H1 (cell line): ENCODE measurements around the gene NID1. TPM values are rescaled to one million over a fixed set of nuclear protein-coding genes. Genes with fewer than 3 reads are reported as not detected.

Experiments
- CTCF ChIA-PET: fragments of 300-600 bp; sonication (Branson Sonifier 250); formaldehyde crosslinking; loops from one replicate; lab custom pipeline; 2021; ENCODE audit not compliant: partially characterized antibody; lab: Charles Lee
- POLR2A ChIA-PET: fragments of 300-600 bp; sonication (Branson Sonifier 250); formaldehyde crosslinking; loops from one replicate; lab custom pipeline; 2021; ENCODE audit warnings: inconsistent platforms; ENCODE audit not compliant: partially characterized antibody; lab: Charles Lee
- DNase-seq, 2 experiments: peaks; one replicate each; pipeline versions ENCODE4 v3.0.0 to v3.0.0-alpha.2; 2010 to 2022; ENCODE audit warnings: low spot score in 2 of 2, low read depth in 1 of 2, mixed read lengths in 1 of 2
- FAIRE-seq: peaks from 2 replicates; lab custom pipeline; 2011; peaks lifted over from hg19 to GRCh38; lab: Jason Lieb, UNC
- H2AFZ ChIP-seq: 2 replicates; pipeline ENCODE4 v1.8.1; 2012; ENCODE audit warnings: low read length, inconsistent platforms
- H2AK5ac ChIP-seq: 2 replicates; pipeline ENCODE4 v1.6.1; 2013; ENCODE audit warnings: low read depth, low read length
- H2BK120ac ChIP-seq: replicated peaks from 2 replicates; pipeline ENCODE3; 2013; ENCODE audit warnings: low read depth, low read length, inconsistent platforms
- H2BK12ac ChIP-seq: 2 replicates; pipeline ENCODE4 v1.6.1; 2013; ENCODE audit warnings: low read depth, low read length
- H2BK15ac ChIP-seq: 2 replicates; pipeline ENCODE4 v1.6.1; 2013; ENCODE audit warnings: low read length
- H2BK20ac ChIP-seq: 2 replicates; pipeline ENCODE4 v1.6.1; 2013; ENCODE audit warnings: low read length
- H2BK5ac ChIP-seq: 2 replicates; pipeline ENCODE4 v1.6.1; 2013; ENCODE audit warnings: low read depth, low read length
- H3K14ac ChIP-seq: 2 replicates; pipeline ENCODE4 v1.6.1; 2013; ENCODE audit warnings: inconsistent platforms; ENCODE audit not compliant: insufficient read length
- H3K18ac ChIP-seq: 2 replicates; pipeline ENCODE4 v1.6.1; 2013; ENCODE audit warnings: low read length; ENCODE audit errors: extremely low read depth
- H3K23ac ChIP-seq: 2 replicates; pipeline ENCODE4 v1.6.1; 2013; ENCODE audit warnings: inconsistent platforms; ENCODE audit not compliant: insufficient read length
- H3K23me2 ChIP-seq: 2 replicates; pipeline ENCODE4 v1.6.1; 2013; ENCODE audit warnings: low read depth, low read length
- H3K27ac ChIP-seq: 2 replicates; pipeline ENCODE4 v1.6.1; 2011; ENCODE audit warnings: low read depth, low read length, inconsistent platforms
- H3K27me3 ChIP-seq, 4 experiments: replicated peaks in 1 of 4; 1 replicate in 1 of 4; 2 replicates in 3 of 4; pipeline versions ENCODE4 v1.6.1 to v1.8.1; 2011 to 2013; ENCODE audit warnings: low read length in 3 of 4, mild to moderate bottlenecking in 3 of 4, inconsistent platforms in 2 of 4, mixed read lengths in 2 of 4, moderate library complexity in 1 of 4; ENCODE audit not compliant: control insufficient read depth in 3 of 4, insufficient read depth in 3 of 4; ENCODE audit errors: extremely low read depth in 1 of 4
- H3K36me3 ChIP-seq, 4 experiments: 2 replicates each; pipeline versions ENCODE4 v1.6.1 to v1.8.1; 2011 to 2013; ENCODE audit warnings: mild to moderate bottlenecking in 4 of 4, low read length in 3 of 4, moderate library complexity in 2 of 4, control low read depth in 1 of 4, inconsistent platforms in 1 of 4; ENCODE audit not compliant: insufficient read depth in 4 of 4, control insufficient read depth in 2 of 4
- H3K4ac ChIP-seq: replicated peaks from 2 replicates; pipeline ENCODE3; 2013; ENCODE audit warnings: low read length, low read depth, mixed read lengths, inconsistent platforms; ENCODE audit not compliant: insufficient read length
- H3K4me1 ChIP-seq, 4 experiments: replicated peaks in 1 of 4; 1 replicate in 1 of 4; 2 replicates in 3 of 4; pipeline versions ENCODE4 v1.6.1 to v1.8.1; 2011 to 2013; ENCODE audit warnings: low read length in 3 of 4, inconsistent platforms in 2 of 4, mixed read lengths in 1 of 4; ENCODE audit not compliant: insufficient read depth in 4 of 4, control insufficient read depth in 3 of 4
- H3K4me2 ChIP-seq, 2 experiments: 2 replicates each; pipeline versions ENCODE4 v1.6.1 to v1.8.1; 2011 to 2013; ENCODE audit warnings: low read depth in 2 of 2, low read length in 2 of 2, control low read depth in 1 of 2, inconsistent platforms in 1 of 2, mild to moderate bottlenecking in 1 of 2; ENCODE audit not compliant: insufficient read depth in 1 of 2
- H3K4me3 ChIP-seq, 4 experiments: fragments of 200-600, 300-600 bp in 1 of 4; sonication (generic), shearing (Covaris generic), sonication (Bioruptor Twin) in 1 of 4; 2 replicates each; pipeline versions ENCODE4 v1.5.1 to v1.8.1; 2011 to 2016; ENCODE audit warnings: low read length in 4 of 4, low read depth in 3 of 4, control low read depth in 2 of 4, inconsistent platforms in 2 of 4, mild to moderate bottlenecking in 2 of 4, mixed read lengths in 1 of 4, moderate library complexity in 1 of 4; ENCODE audit not compliant: insufficient read depth in 2 of 4; ENCODE audit errors: extremely low read depth in 1 of 4
- H3K56ac ChIP-seq: replicated peaks from 2 replicates; pipeline ENCODE3; 2013; ENCODE audit warnings: low read depth, mild to moderate bottlenecking, mixed read lengths, low read length, inconsistent platforms; ENCODE audit not compliant: insufficient read length
- H3K79me1 ChIP-seq: 2 replicates; pipeline ENCODE4 v1.6.1; 2013; ENCODE audit warnings: low read depth, low read length, control low read depth
- H3K79me2 ChIP-seq, 2 experiments: 2 replicates each; pipeline versions ENCODE4 v1.6.1 to v1.8.1; 2012 to 2013; ENCODE audit warnings: low read length in 2 of 2, mild to moderate bottlenecking in 2 of 2, inconsistent platforms in 1 of 2; ENCODE audit not compliant: insufficient read depth in 2 of 2, control insufficient read depth in 1 of 2
- H3K9ac ChIP-seq, 4 experiments: replicated peaks in 1 of 4; 1 replicate in 1 of 4; 2 replicates in 3 of 4; pipeline versions ENCODE4 v1.6.1 to v1.8.1; 2011 to 2013; ENCODE audit warnings: low read depth in 3 of 4, low read length in 3 of 4, control low read depth in 2 of 4, mild to moderate bottlenecking in 2 of 4, moderate library complexity in 2 of 4, inconsistent platforms in 1 of 4; ENCODE audit errors: extremely low read depth in 1 of 4
- H3K9me3 ChIP-seq, 2 experiments: 2 replicates each; pipeline versions ENCODE4 v1.6.1 to v1.8.1; 2012 to 2013; ENCODE audit warnings: mild to moderate bottlenecking in 2 of 2, moderate library complexity in 2 of 2, control low read depth in 1 of 2, inconsistent platforms in 1 of 2, low read depth in 1 of 2, low read length in 1 of 2, mixed read lengths in 1 of 2; ENCODE audit not compliant: insufficient read depth in 2 of 2
- H4K20me1 ChIP-seq, 2 experiments: replicated peaks in 1 of 2; 2 replicates each; pipeline versions ENCODE3 to v1.8.1; 2011 to 2013; ENCODE audit warnings: inconsistent platforms in 2 of 2, low read length in 2 of 2, mild to moderate bottlenecking in 1 of 2; ENCODE audit not compliant: insufficient read depth in 2 of 2, control insufficient read depth in 1 of 2
- H4K5ac ChIP-seq: 2 replicates; pipeline ENCODE4 v1.6.1; 2013; ENCODE audit warnings: low read length, low read depth, mixed read lengths, inconsistent platforms; ENCODE audit not compliant: insufficient read length
- H4K8ac ChIP-seq: 2 replicates; pipeline ENCODE4 v1.8.0; 2013; ENCODE audit warnings: mild to moderate bottlenecking, moderate library complexity, low read length, inconsistent platforms; ENCODE audit not compliant: insufficient read depth; ENCODE audit errors: extremely low read depth
- H4K91ac ChIP-seq: replicated peaks from 2 replicates; pipeline ENCODE3; 2013; ENCODE audit warnings: low read length, mixed read lengths, inconsistent platforms; ENCODE audit not compliant: insufficient read length
- CBX8 ChIP-seq: fragments of 300-800, 300-1000 bp; sonication (generic); IDR thresholded peaks from 2 replicates; pipeline ENCODE4 v1.7.1; 2016; ENCODE audit warnings: low read depth, low read length, borderline replicate concordance
- SIRT6 ChIP-seq: IDR thresholded peaks from one replicate; pipeline ENCODE4 v1.7.1; 2012; ENCODE audit warnings: low read length, inconsistent platforms
- WGBS, 2 experiments: shearing (Covaris generic) in 1 of 2; methylation state at CpG; one replicate each; pipeline versions ENCODE4 v1.1.6 to v1.1.7; 2013 to 2015; ENCODE audit warnings: low lambda C conversion rate in 2 of 2, mixed read lengths in 2 of 2, inconsistent platforms in 1 of 2, low coverage in 1 of 2, missing lambda C conversion rate in 1 of 2; ENCODE audit not compliant: insufficient replicate concordance in 2 of 2, insufficient coverage in 1 of 2, insufficient read length in 1 of 2; ENCODE audit errors: extremely low coverage in 1 of 2, missing lambda C conversion rate in 1 of 2; 5-methylcytosine and 5-hydroxymethylcytosine counted together
- polyA plus RNA-seq, 7 experiments: library from polyadenylated mRNA; depleted of rRNA in 3 of 7; stranded (reverse) in 5 of 7; unstranded in 2 of 7; fragments of >200 nt in 5 of 7; fragments of 200-250 nt in 2 of 7; gene quantifications; 1 replicate in 5 of 7; 2 replicates in 1 of 7; 4 replicates in 1 of 7; pipeline versions ENCODE4 v1.2.1 to v1.2.3, GENCODE V29; 2011 to 2013; ENCODE audit warnings: missing spikeins in 2 of 7, mixed read lengths in 2 of 7
- total RNA-seq: library from RNA; stranded (reverse); fragmentation: NEBNext Ultra II Directional; extraction: Animal tissue kit (Norgen Biotek cat#: 25700); gene quantifications from 2 replicates; pipeline ENCODE4 v1.2.1, GENCODE V29; 2021

Gene NID1
- total and polyA plus RNA-seq, 2 of the 8 experiments (the other 6 are each of a cell fraction or from before 2014, with no cell fraction given), result 20.9 to 25.4 TPM

- no peak overlapping the region for H3K14ac ChIP-seq
- no peak overlapping the region for H3K4me2 ChIP-seq
- H3K9ac ChIP-seq, result no peak overlapping the region
- no peak overlapping the region for H3K4me3 ChIP-seq
- H2AK5ac ChIP-seq, result no peak overlapping the region
- H3K4me1 ChIP-seq, result 0 out of 7 replicates have a peak, but pooled peaks cover 0 to 2% (median 0%) of the 10 kb centered on the region in 4 experiments
- no peak overlapping the region for H4K5ac ChIP-seq
- DNase-seq, result no peak
- H2BK12ac ChIP-seq, result 0 out of 2 replicates have a peak overlapping the region, but pooled peaks have one; percentile 17
- no peaks in the 10 kb centered on the region for H3K36me3 ChIP-seq
- no peak overlapping the region for H3K4ac ChIP-seq
- POLR2A ChIA-PET, result no interaction called here
- no peaks in the 10 kb centered on the region for H3K23me2 ChIP-seq
- H3K9me3 ChIP-seq, result no peaks in the 10 kb centered on the region
- no peak overlapping the region for H3K27ac ChIP-seq
- no peak overlapping the region for H4K8ac ChIP-seq
- H3K23ac ChIP-seq, result no peak overlapping the region
- H3K79me2 ChIP-seq, result no peaks in the 10 kb centered on the region
- no peak for FAIRE-seq
- H3K18ac ChIP-seq, result no peak overlapping the region
- TF ChIP-seq SIRT6, result no peak
- no peak for TF ChIP-seq CBX8
- H2AFZ ChIP-seq, result no peak overlapping the region
- no peak overlapping the region for H2BK20ac ChIP-seq
- CTCF ChIA-PET, result interaction anchor here (0.6 kb wide), 1 partner anchor 40 kb away, joined by 4 read pairs; no protein-coding TSS in a partner anchor
- no peak overlapping the region for H3K56ac ChIP-seq
- no peak overlapping the region for H2BK120ac ChIP-seq
- H2BK5ac ChIP-seq, result no peak overlapping the region
- H4K20me1 ChIP-seq, result no peaks in the 10 kb centered on the region
- no peaks in the 10 kb centered on the region for H3K79me1 ChIP-seq
- H3K27me3 ChIP-seq, result no peaks in the 10 kb centered on the region
- H2BK15ac ChIP-seq, result no peak overlapping the region
- WGBS, 2 experiments, result 91% methylated on average over 4 of the region's 6 CpGs; no CpG with 5 or more reads in 1 of the 2 experiments
- H4K91ac ChIP-seq, result no peak overlapping the region
Measured at GRCh38 chr1:236000781-236001180, 64.1 kb downstream of the NID1 start.
